ENCODE results near the gene MICU1.

MICU1 gene

GRCh38 chr10:72625276-72625607 is 637 bp downstream of the MICU1 start:
- DNase-seq: no peak

- no peak for DNase-seq
Observed at GRCh38 chr10:72622271-72622670, 3.6 kb downstream of the MICU1 start.

GRCh38 chr10:72616716-72617115 is 9.2 kb downstream of the MICU1 start:
- no peak for DNase-seq

GRCh38 chr10:72615970-72616369 is 9.9 kb downstream of the MICU1 start:
- no peak for DNase-seq

GRCh38 chr10:72612203-72612826 is 13.6 kb downstream of the MICU1 start:
- no peak for DNase-seq

- no peak for DNase-seq
Observed at GRCh38 chr10:72611783-72612182, 14.1 kb downstream of the MICU1 start.

- DNase-seq: no peak
Observed at GRCh38 chr10:72610466-72610865, 15.4 kb downstream of the MICU1 start.

GRCh38 chr10:72605122-72605521 is 20.8 kb downstream of the MICU1 start:
- DNase-seq: no peak

- no peak for DNase-seq
Observed at GRCh38 chr10:72601144-72601543, 24.7 kb downstream of the MICU1 start.

GRCh38 chr10:72598769-72599701 is 26.8 kb downstream of the MICU1 start:
- DNase-seq: no peak

- DNase-seq: no peak
Observed at GRCh38 chr10:72597897-72598296, 28.0 kb downstream of the MICU1 start.

- DNase-seq: no peak
Observed at GRCh38 chr10:72595436-72595835, 30.4 kb downstream of the MICU1 start.

- DNase-seq: peak in 1 of 2 donors; percentile 1
Observed at GRCh38 chr10:72593963-72594362, 31.9 kb downstream of the MICU1 start.

GRCh38 chr10:72588266-72588665 is 37.6 kb downstream of the MICU1 start:
- no peak for DNase-seq

- DNase-seq: no peak
Observed at GRCh38 chr10:72587568-72587967, 38.3 kb downstream of the MICU1 start.

GRCh38 chr10:72574636-72575035 is 51.2 kb downstream of the MICU1 start:
- no peak for DNase-seq

GRCh38 chr10:72573079-72573478 is 52.8 kb downstream of the MICU1 start:
- DNase-seq: no peak

- no peak for DNase-seq
Observed at GRCh38 chr10:72567889-72568640, 57.8 kb downstream of the MICU1 start.

- DNase-seq: no peak
Observed at GRCh38 chr10:72567421-72567820, 58.5 kb downstream of the MICU1 start.

- no peak for DNase-seq
Observed at GRCh38 chr10:72564596-72564995, 61.3 kb downstream of the MICU1 start.

- peak; percentile 28 to 29 for DNase-seq
Observed at GRCh38 chr10:72563327-72563932, 62.4 kb downstream of the MICU1 start.

GRCh38 chr10:72561745-72562166 is 64.1 kb downstream of the MICU1 start:
- DNase-seq: no peak

- no peak for DNase-seq
Observed at GRCh38 chr10:72557362-72557761, 68.5 kb downstream of the MICU1 start.

Measured in CD4-positive, alpha-beta T cell treated with Interleukin-4 for 1 hour (primary cell).